WTC11 (cell line): ENCODE results near the gene STBD1. TPM values are rescaled to one million over a fixed set of nuclear protein-coding genes. Genes with fewer than 3 reads are reported as not detected.

Experiments used
- ATAC-seq: fragments of 200-7000 bp; cut with Tn5 transposase; 2 replicates; pipeline ENCODE4 v1.10.0; 2021; ENCODE audit warnings: mild to moderate bottlenecking, moderate library complexity
- CTCF ChIA-PET: fragments of 300-600 bp; sonication (Branson Sonifier 250); formaldehyde crosslinking; loops from one replicate; lab custom pipeline; 2021; ENCODE audit warnings: antibody characterized with exemption; lab: Charles Lee
- POLR2A ChIA-PET: fragments of 350-600 bp; sonication (Branson Sonifier 250); formaldehyde crosslinking; loops from one replicate; lab custom pipeline; 2021; ENCODE audit warnings: antibody characterized with exemption; lab: Charles Lee
- DNase-seq: peaks from one replicate; pipeline ENCODE4 v3.0.0; 2021; ENCODE audit warnings: low spot score
- H3K27ac Mint-ChIP-seq: 2 replicates; pipeline ENCODE4 v1.8.0; 2021; ENCODE audit warnings: mixed read lengths
- H3K27me3 Mint-ChIP-seq: 2 replicates; pipeline ENCODE4 v1.8.0; 2021; ENCODE audit warnings: low read depth, mild to moderate bottlenecking, moderate library complexity, mixed read lengths
- H3K36me3 Mint-ChIP-seq: 2 replicates; pipeline ENCODE4 v1.8.0; 2021; ENCODE audit warnings: mixed read lengths
- H3K4me1 Mint-ChIP-seq: 2 replicates; pipeline ENCODE4 v1.8.0; 2022; ENCODE audit warnings: mixed read lengths
- H3K4me3 Mint-ChIP-seq: 2 replicates; pipeline ENCODE4 v1.8.0; 2021; ENCODE audit warnings: mild to moderate bottlenecking, moderate library complexity, mixed read lengths
- H3K9me3 Mint-ChIP-seq: 2 replicates; pipeline ENCODE4 v1.8.0; 2021; ENCODE audit warnings: mixed read lengths
- ATF6 ChIP-seq: sonication (generic); formaldehyde crosslinking; IDR thresholded peaks from 2 replicates; pipeline ENCODE4 v1.8.1; 2023; ENCODE audit warnings: mild to moderate bottlenecking, missing genetic modification reagents
- E2F1 ChIP-seq: sonication (generic); formaldehyde crosslinking; IDR thresholded peaks from 2 replicates; pipeline ENCODE4 v1.8.0; 2022; ENCODE audit warnings: mild to moderate bottlenecking, missing genetic modification reagents
- ELF4 ChIP-seq: sonication (generic); formaldehyde crosslinking; IDR thresholded peaks from 2 replicates; pipeline ENCODE4 v1.8.1; 2022; ENCODE audit warnings: low read depth, mild to moderate bottlenecking, moderate library complexity, missing genetic modification reagents
- GRHL2 ChIP-seq: fragments of 250-450 bp; sonication (Bioruptor Pico); IDR thresholded peaks from 2 replicates; pipeline ENCODE4 v1.8.0; 2022; ENCODE audit warnings: mild to moderate bottlenecking, moderate library complexity; ENCODE audit not compliant: insufficient replicate concordance, severe bottlenecking
- KAT7 ChIP-seq: sonication (generic); formaldehyde crosslinking; IDR thresholded peaks from 2 replicates; pipeline ENCODE4 v1.8.1; 2023; ENCODE audit warnings: missing genetic modification reagents, mild to moderate bottlenecking, borderline replicate concordance
- MYBL2 ChIP-seq: sonication (generic); formaldehyde crosslinking; IDR thresholded peaks from 2 replicates; pipeline ENCODE4 v1.8.1; 2023; ENCODE audit warnings: mild to moderate bottlenecking, moderate library complexity, missing genetic modification reagents
- NFE2L1 ChIP-seq: sonication (generic); formaldehyde crosslinking; IDR thresholded peaks from 2 replicates; pipeline ENCODE4 v1.8.1; 2023; ENCODE audit warnings: missing genetic modification reagents
- PRDM15 ChIP-seq: sonication (generic); formaldehyde crosslinking; IDR thresholded peaks from 2 replicates; pipeline ENCODE4 v1.8.0; 2022; ENCODE audit warnings: missing genetic modification reagents
- PRRX2 ChIP-seq: fragments of 250-450 bp; sonication (Bioruptor Pico); IDR thresholded peaks from 2 replicates; pipeline ENCODE4 v1.8.0; 2021; ENCODE audit warnings: mild to moderate bottlenecking
- SMAD4 ChIP-seq: sonication (generic); formaldehyde crosslinking; IDR thresholded peaks from 2 replicates; pipeline ENCODE4 v1.8.0; 2022; ENCODE audit warnings: mild to moderate bottlenecking, missing genetic modification reagents
- STAT6 ChIP-seq: sonication (generic); formaldehyde crosslinking; conservative IDR thresholded peaks from 2 replicates; pipeline ENCODE4 v1.8.1; 2023; ENCODE audit warnings: mild to moderate bottlenecking, low read depth, missing genetic modification reagents, moderate library complexity
- TCF7 ChIP-seq: sonication (generic); formaldehyde crosslinking; IDR thresholded peaks from 2 replicates; pipeline ENCODE4 v1.8.0; 2022; ENCODE audit warnings: mild to moderate bottlenecking, low read depth, missing genetic modification reagents, moderate library complexity
- TEAD1 ChIP-seq: sonication (generic); formaldehyde crosslinking; IDR thresholded peaks from 2 replicates; pipeline ENCODE4 v1.8.0; 2022; ENCODE audit warnings: mild to moderate bottlenecking, missing genetic modification reagents
- TEAD4 ChIP-seq: sonication (generic); formaldehyde crosslinking; IDR thresholded peaks from 2 replicates; pipeline ENCODE4 v1.8.0; 2022; ENCODE audit warnings: mild to moderate bottlenecking, missing genetic modification reagents
- ZNF232 ChIP-seq: sonication (generic); formaldehyde crosslinking; IDR thresholded peaks from 2 replicates; pipeline ENCODE4 v1.8.0; 2022; ENCODE audit warnings: mild to moderate bottlenecking, missing genetic modification reagents
- ZNF263 ChIP-seq: sonication (generic); formaldehyde crosslinking; IDR thresholded peaks from 2 replicates; pipeline ENCODE4 v1.8.1; 2022; ENCODE audit warnings: low read depth, mild to moderate bottlenecking, moderate library complexity, missing genetic modification reagents
- ZNF396 ChIP-seq: fragments of 250-450 bp; sonication (Bioruptor Pico); IDR thresholded peaks from 2 replicates; pipeline ENCODE4 v1.8.0; 2021; ENCODE audit warnings: mild to moderate bottlenecking, moderate library complexity, borderline replicate concordance
- ZNF425 ChIP-seq: fragments of 250-450 bp; sonication (Bioruptor Pico); conservative IDR thresholded peaks from 2 replicates; pipeline ENCODE4 v1.9.0; 2021; ENCODE audit warnings: mild to moderate bottlenecking
- ZNF512 ChIP-seq: sonication (generic); formaldehyde crosslinking; IDR thresholded peaks from 2 replicates; pipeline ENCODE4 v1.8.1; 2022; ENCODE audit warnings: missing genetic modification reagents, borderline replicate concordance
- ZNF671 ChIP-seq: fragments of 250-450 bp; sonication (Bioruptor Pico); IDR thresholded peaks from 2 replicates; pipeline ENCODE4 v1.8.0; 2021; ENCODE audit warnings: mild to moderate bottlenecking
- total RNA-seq: library from RNA; stranded (reverse); gene quantifications from 3 replicates; pipeline ENCODE4 v1.2.3, GENCODE V29; 2021

The STBD1 gene
- total RNA-seq, 1 experiment from 2014 or later = 1.4 TPM

GRCh38 chr4:76260571-76260970, 46.0 kb upstream of the STBD1 start:
- Mint-ChIP-seq H3K27ac (no peak overlapping the region), H3K4me3 (no peak overlapping the region), H3K27me3 (no peaks in the 10 kb centered on the region; the same call in none of the 2 replicates), H3K4me1 (no peaks in the 10 kb centered on the region; the same call in 1 of the 2 replicates), H3K9me3 (no peaks in the 10 kb centered on the region), H3K36me3 (no peaks in the 10 kb centered on the region)
- no peak for ATAC-seq
- ChIA-PET POLR2A (no interaction called here), CTCF (no interaction called here)
- DNase-seq = no peak
- TF ChIP-seq ZNF263 = no peak
- no peak for TF ChIP-seq ELF4 (CRISPR knock-in tag)
- TF ChIP-seq ZNF232 (CRISPR knock-in tag) = no peak
- no peak for TF ChIP-seq E2F1 (CRISPR knock-in tag)
- no peak for TF ChIP-seq NFE2L1 (CRISPR knock-in tag)
- TF ChIP-seq ZNF671 (CRISPR knock-in tag) = no peak
- TF ChIP-seq PRDM15 = no peak
- no peak for TF ChIP-seq TCF7 (CRISPR knock-in tag)
- no peak for TF ChIP-seq PRRX2 (CRISPR knock-in tag)
- no peak for TF ChIP-seq STAT6 (CRISPR knock-in tag)
- TF ChIP-seq ZNF512 = no peak
- no peak for TF ChIP-seq KAT7 (CRISPR knock-in tag)
- TF ChIP-seq ZNF396 (CRISPR knock-in tag) = no peak
- no peak for TF ChIP-seq GRHL2 (CRISPR knock-in tag)
- TF ChIP-seq MYBL2 (CRISPR knock-in tag) = no peak
- TF ChIP-seq SMAD4 = no peak
- TF ChIP-seq TEAD1 (CRISPR knock-in tag) = no peak
- no peak for TF ChIP-seq ATF6 (CRISPR knock-in tag)
- no peak for TF ChIP-seq TEAD4 (CRISPR knock-in tag)
- TF ChIP-seq ZNF425 (CRISPR knock-in tag) = no peak
